ENCODE data around the gene TLR8. TPM values are rescaled to one million over a fixed set of nuclear protein-coding genes. Genes with fewer than 3 reads are reported as not detected.

The TLR8 gene
- total and polyA plus RNA-seq, 2 experiments from 2014 or later = not detected

DNA sequence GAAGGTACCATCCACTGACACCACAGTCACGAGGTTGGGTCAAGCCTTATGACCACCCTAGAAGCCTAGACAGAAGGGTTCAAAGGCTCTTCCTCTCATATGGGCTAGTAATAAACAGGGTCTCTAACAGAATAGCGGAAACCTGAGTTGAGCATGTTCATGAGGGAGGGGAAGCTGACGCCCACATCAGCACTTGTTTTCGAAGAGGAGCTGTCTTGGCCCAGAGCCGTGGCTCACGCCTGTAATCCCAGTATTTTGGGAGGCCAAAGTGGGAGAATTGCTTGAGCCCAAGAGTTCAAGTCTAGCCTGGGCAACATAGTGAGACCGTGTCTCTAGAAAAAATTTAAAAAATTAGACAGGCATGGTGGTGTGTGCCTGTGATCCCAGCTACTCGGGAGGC lies 47.0 kb downstream of the TLR8 start:
- no peak for DNase-seq (ENCODE audit: low spot score)
- no peak overlapping the region for H2AFZ ChIP-seq
- no peaks in the 10 kb centered on the region for H3K27me3 ChIP-seq (ENCODE audit: insufficient read depth)
- no peaks in the 10 kb centered on the region for H3K36me3 Mint-ChIP-seq (ENCODE audit: low read depth)
- H3K4me3 ChIP-seq = no peak overlapping the region
- TF ChIP-seq JUNB (IDR thresholded peaks at IDR 0.05; ENCODE audit: unreplicated experiment) (no peak), EZH2 (IDR thresholded peaks at IDR 0.05; ENCODE audit: low read depth, unreplicated experiment) (no peak), CREB1 (CRISPR knock-in tag; IDR thresholded peaks at IDR 0.05; ENCODE audit: low read depth) (no peak), STAT1 (IDR thresholded peaks at IDR 0.05; ENCODE audit: unreplicated experiment) (no peak)
- no peaks in the 10 kb centered on the region for H3K9me3 Mint-ChIP-seq
- no peaks in the 10 kb centered on the region for H3K79me2 ChIP-seq (replicated peaks; ENCODE audit: insufficient read depth)
- no peak for ATAC-seq
- no peaks in the 10 kb centered on the region for H3K9me2 ChIP-seq (ENCODE audit: insufficient read depth)
- H3K4me1 Mint-ChIP-seq = no peaks in the 10 kb centered on the region
- no peak overlapping the region for H3K4me3 Mint-ChIP-seq
- no peak overlapping the region for H3K27ac ChIP-seq (ENCODE audit: low read depth)
- peaks cover 2% of the 10 kb centered on the region for H3K27me3 Mint-ChIP-seq (ENCODE audit: insufficient read depth, low read depth, poor library complexity)
- H3K4me1 ChIP-seq (ENCODE audit: insufficient read depth) = no peaks in the 10 kb centered on the region; the same call in 1 of the 2 replicates
- no peak overlapping the region for H3K4me2 ChIP-seq
- no peaks in the 10 kb centered on the region for H4K20me1 ChIP-seq (replicated peaks; ENCODE audit: insufficient read depth)
- no peaks in the 10 kb centered on the region for H3F3A ChIP-seq (replicated peaks; ENCODE audit: low read depth)
- H3K27ac Mint-ChIP-seq = no peak overlapping the region
- no peaks in the 10 kb centered on the region for H3K36me3 ChIP-seq (ENCODE audit: insufficient read depth)

DNA sequence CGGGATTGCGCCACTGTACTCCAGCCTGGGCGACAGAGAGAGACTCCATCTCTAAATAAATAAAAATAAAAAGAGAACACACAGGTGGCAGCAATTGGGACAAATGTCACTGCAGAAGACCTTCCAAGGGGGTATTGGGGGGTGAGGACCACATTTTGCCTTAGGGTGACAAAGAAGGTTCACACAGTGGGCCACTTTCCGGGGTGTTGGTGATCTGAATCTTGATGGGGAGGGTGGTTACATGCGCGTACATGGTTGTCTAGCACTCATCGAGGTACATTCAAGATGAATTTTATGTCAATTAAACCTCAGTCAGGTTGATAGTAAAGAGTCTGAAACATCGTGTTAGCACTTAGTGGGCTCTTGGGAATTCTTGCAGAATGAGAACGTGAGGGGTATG lies 48.0 kb downstream of the TLR8 start:
- H3K4me2 ChIP-seq = no peak overlapping the region
- H3K4me3 ChIP-seq = no peak overlapping the region
- H3K27ac Mint-ChIP-seq = no peak overlapping the region
- H3K4me1 ChIP-seq (ENCODE audit: insufficient read depth) = no peaks in the 10 kb centered on the region; the same call in 1 of the 2 replicates
- H3K27ac ChIP-seq (ENCODE audit: low read depth) = no peak overlapping the region
- no peak for DNase-seq (ENCODE audit: low spot score)
- no peak for ATAC-seq
- no peaks in the 10 kb centered on the region for H3F3A ChIP-seq (replicated peaks; ENCODE audit: low read depth)
- H3K4me3 Mint-ChIP-seq = no peak overlapping the region
- H3K27me3 Mint-ChIP-seq (ENCODE audit: insufficient read depth, low read depth, poor library complexity) = peaks cover 2% of the 10 kb centered on the region
- H3K9me2 ChIP-seq (ENCODE audit: insufficient read depth) = no peaks in the 10 kb centered on the region
- H2AFZ ChIP-seq = no peak overlapping the region
- no peaks in the 10 kb centered on the region for H3K27me3 ChIP-seq (ENCODE audit: insufficient read depth)
- no peaks in the 10 kb centered on the region for H3K79me2 ChIP-seq (replicated peaks; ENCODE audit: insufficient read depth)
- no peaks in the 10 kb centered on the region for H3K36me3 ChIP-seq (ENCODE audit: insufficient read depth)
- H3K36me3 Mint-ChIP-seq (ENCODE audit: low read depth) = no peaks in the 10 kb centered on the region
- no peaks in the 10 kb centered on the region for H3K4me1 Mint-ChIP-seq
- no peaks in the 10 kb centered on the region for H4K20me1 ChIP-seq (replicated peaks; ENCODE audit: insufficient read depth)
- H3K9me3 Mint-ChIP-seq = no peaks in the 10 kb centered on the region
- TF ChIP-seq ZNF331 (CRISPR knock-in tag; IDR thresholded peaks at IDR 0.05; ENCODE audit: low read depth) = no peak
- no peak for TF ChIP-seq STAT1 (IDR thresholded peaks at IDR 0.05; ENCODE audit: unreplicated experiment)
- no peak for TF ChIP-seq POLR2AphosphoS5 (IDR thresholded peaks at IDR 0.05; ENCODE audit: low read depth)
- no peak for TF ChIP-seq NANOG (IDR thresholded peaks at IDR 0.05; ENCODE audit: borderline replicate concordance)

DNA sequence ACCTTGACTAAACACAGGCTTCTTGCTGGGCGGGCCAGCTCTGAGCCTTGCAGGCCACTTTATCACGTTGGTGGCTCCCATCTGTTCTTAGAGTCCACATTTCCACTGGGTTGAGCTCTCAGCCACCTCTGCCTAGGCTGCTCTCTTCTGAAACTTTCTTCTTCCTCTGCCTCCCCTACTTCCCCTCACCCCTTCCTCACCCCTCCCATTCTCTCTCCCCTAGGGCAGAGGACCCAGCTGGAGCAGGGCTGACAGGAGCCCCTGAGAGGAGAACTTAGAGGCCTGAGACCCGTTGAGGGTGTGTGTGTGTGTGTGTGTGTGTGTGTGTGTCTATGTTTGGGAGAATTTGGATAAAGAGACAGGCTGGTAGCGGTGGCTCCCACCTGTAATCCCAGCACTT lies 48.6 kb downstream of the TLR8 start:
- Mint-ChIP-seq H3K27me3 (ENCODE audit: insufficient read depth, low read depth, poor library complexity) (peaks cover 2% of the 10 kb centered on the region), H3K4me3 (no peak overlapping the region), H3K36me3 (ENCODE audit: low read depth) (no peaks in the 10 kb centered on the region), H3K27ac (no peak overlapping the region), H3K4me1 (no peaks in the 10 kb centered on the region), H3K9me3 (no peaks in the 10 kb centered on the region)
- Histone ChIP-seq H3K36me3 (ENCODE audit: insufficient read depth) (no peaks in the 10 kb centered on the region), H2AFZ (no peak overlapping the region), H3K27me3 (ENCODE audit: insufficient read depth) (no peaks in the 10 kb centered on the region), H3F3A (replicated peaks; ENCODE audit: low read depth) (no peaks in the 10 kb centered on the region), H3K27ac (ENCODE audit: low read depth) (no peak overlapping the region), H3K9me2 (ENCODE audit: insufficient read depth) (no peaks in the 10 kb centered on the region), H3K4me3 (no peak overlapping the region), H3K4me2 (no peak overlapping the region), H3K4me1 (ENCODE audit: insufficient read depth) (no peaks in the 10 kb centered on the region; the same call in 1 of the 2 replicates), H3K79me2 (replicated peaks; ENCODE audit: insufficient read depth) (no peaks in the 10 kb centered on the region), H4K20me1 (replicated peaks; ENCODE audit: insufficient read depth) (no peaks in the 10 kb centered on the region)
- DNase-seq (ENCODE audit: low spot score) (no peak), ATAC-seq (no peak)
- no peak for TF ChIP-seq POLR2AphosphoS5 (IDR thresholded peaks at IDR 0.05; ENCODE audit: low read depth)
- TF ChIP-seq ZNF462 (CRISPR knock-in tag; IDR thresholded peaks at IDR 0.05) = no peak
- no peak for TF ChIP-seq STAT1 (IDR thresholded peaks at IDR 0.05; ENCODE audit: unreplicated experiment)
- no peak for TF ChIP-seq JUNB (IDR thresholded peaks at IDR 0.05; ENCODE audit: unreplicated experiment)
- TF ChIP-seq EZH2 (IDR thresholded peaks at IDR 0.05; ENCODE audit: low read depth, unreplicated experiment) = no peak
- TF ChIP-seq ZNF114 (CRISPR knock-in tag; IDR thresholded peaks at IDR 0.05) = no peak

All from GM23338 (cell line).